Fibroblast of lung (primary cell): Measurements from ENCODE around the gene APMAP. TPM values are rescaled to one million over a fixed set of nuclear protein-coding genes. Genes with fewer than 3 reads are reported as not detected.

ENCODE experiments used
- DNase-seq, 2 donors: peaks; one replicate each; pipeline versions ENCODE4 v3.0.0 to v3.0.0-alpha.2; 2010; ENCODE audit warnings: low read depth in 2 of 2
- H2AFZ ChIP-seq: 2 replicates; pipeline ENCODE4 v1.5.1; 2012; ENCODE audit warnings: low read length, control low read depth, inconsistent platforms
- H3K27ac ChIP-seq: 2 replicates; pipeline ENCODE4 v1.5.1; 2011; ENCODE audit warnings: low read length, control low read depth; ENCODE audit not compliant: insufficient read depth
- H3K27me3 ChIP-seq: 2 replicates; pipeline ENCODE4 v1.5.1; 2011; ENCODE audit warnings: mild to moderate bottlenecking, low read length; ENCODE audit not compliant: control insufficient read depth, insufficient read depth
- H3K36me3 ChIP-seq: 2 replicates; pipeline ENCODE4 v1.5.1; 2011; ENCODE audit warnings: low read length; ENCODE audit not compliant: control insufficient read depth, insufficient read depth
- H3K4me1 ChIP-seq: 2 replicates; pipeline ENCODE4 v1.5.1; 2011; ENCODE audit warnings: low read length; ENCODE audit not compliant: control insufficient read depth, insufficient read depth; ENCODE audit errors: extremely low read depth
- H3K4me2 ChIP-seq: 2 replicates; pipeline ENCODE4 v1.5.1; 2011; ENCODE audit warnings: low read length, control low read depth; ENCODE audit not compliant: insufficient read depth; ENCODE audit errors: extremely low read depth
- H3K4me3 ChIP-seq, 4 experiments: fragments of 200-600 bp in 1 of 4; sonication (generic) in 1 of 4; replicated peaks in 1 of 4; 2 replicates each; pipeline ENCODE4 v1.5.1; 2011 to 2016; ENCODE audit warnings: low read length in 4 of 4, low read depth in 3 of 4, mild to moderate bottlenecking in 3 of 4, control low read depth in 2 of 4, inconsistent platforms in 1 of 4, mixed read lengths in 1 of 4; ENCODE audit not compliant: insufficient read depth in 1 of 4; ENCODE audit errors: control extremely low read depth in 1 of 4
- H3K79me2 ChIP-seq: 2 replicates; pipeline ENCODE4 v1.5.1; 2012; ENCODE audit warnings: mild to moderate bottlenecking, low read length, inconsistent platforms; ENCODE audit not compliant: control insufficient read depth, insufficient read depth
- H3K9ac ChIP-seq: 2 replicates; pipeline ENCODE4 v1.5.1; 2011; ENCODE audit warnings: mild to moderate bottlenecking, low read length, control low read depth; ENCODE audit not compliant: insufficient read depth
- H3K9me3 ChIP-seq: 2 replicates; pipeline ENCODE4 v1.5.1; 2012; ENCODE audit warnings: low read depth, low read length; ENCODE audit not compliant: control insufficient read depth, insufficient read depth
- H4K20me1 ChIP-seq: 2 replicates; pipeline ENCODE4 v1.5.1; 2011; ENCODE audit warnings: low read length; ENCODE audit not compliant: control insufficient read depth, insufficient read depth; ENCODE audit errors: extremely low read depth
- EZH2 ChIP-seq: IDR thresholded peaks from 2 replicates; pipeline ENCODE4 v1.5.1; 2012; ENCODE audit warnings: low read length, control low read depth, mild to moderate bottlenecking; ENCODE audit errors: missing control alignments
- polyA plus RNA-seq, 2 donors: library from polyadenylated mRNA; depleted of rRNA in 1 of 2; stranded (reverse) in 1 of 2; unstranded in 1 of 2; fragments of >200 nt; gene quantifications; 2 replicates each; pipeline ENCODE4 v1.2.1, GENCODE V29; 2011 to 2012; ENCODE audit warnings: missing spikeins in 1 of 2
- total RNA-seq: library from RNA; depleted of rRNA; stranded (reverse); fragments of >200 nt; gene quantifications from 2 replicates; pipeline ENCODE4 v1.2.1, GENCODE V29; 2014
- TF ChIP-seq, protein P1 (sequence below), 2 donors: IDR thresholded peaks in 1 of 2; conservative IDR thresholded peaks in 1 of 2; 1 replicate in 1 of 2; 2 replicates in 1 of 2; pipeline ENCODE4 v1.5.1; 2011 to 2012; ENCODE audit warnings: low read length in 2 of 2, control low read depth in 1 of 2, inconsistent platforms in 1 of 2, low read depth in 1 of 2, mild to moderate bottlenecking in 1 of 2

Gene APMAP
- total and polyA plus RNA-seq, 2 donors (not counting 1 experiment from before 2014, with no cell fraction given): 72.5 to 104 TPM

GRCh38 chr20:24968278-24968800, 24.2 kb downstream of the APMAP start:
- DNase-seq: no peak
- H4K20me1 ChIP-seq: no peaks in the 10 kb centered on the region
- peaks cover 19% of the 10 kb centered on the region for H3K36me3 ChIP-seq
- H3K27me3 ChIP-seq: no peaks in the 10 kb centered on the region
- TF ChIP-seq, protein P1, sequence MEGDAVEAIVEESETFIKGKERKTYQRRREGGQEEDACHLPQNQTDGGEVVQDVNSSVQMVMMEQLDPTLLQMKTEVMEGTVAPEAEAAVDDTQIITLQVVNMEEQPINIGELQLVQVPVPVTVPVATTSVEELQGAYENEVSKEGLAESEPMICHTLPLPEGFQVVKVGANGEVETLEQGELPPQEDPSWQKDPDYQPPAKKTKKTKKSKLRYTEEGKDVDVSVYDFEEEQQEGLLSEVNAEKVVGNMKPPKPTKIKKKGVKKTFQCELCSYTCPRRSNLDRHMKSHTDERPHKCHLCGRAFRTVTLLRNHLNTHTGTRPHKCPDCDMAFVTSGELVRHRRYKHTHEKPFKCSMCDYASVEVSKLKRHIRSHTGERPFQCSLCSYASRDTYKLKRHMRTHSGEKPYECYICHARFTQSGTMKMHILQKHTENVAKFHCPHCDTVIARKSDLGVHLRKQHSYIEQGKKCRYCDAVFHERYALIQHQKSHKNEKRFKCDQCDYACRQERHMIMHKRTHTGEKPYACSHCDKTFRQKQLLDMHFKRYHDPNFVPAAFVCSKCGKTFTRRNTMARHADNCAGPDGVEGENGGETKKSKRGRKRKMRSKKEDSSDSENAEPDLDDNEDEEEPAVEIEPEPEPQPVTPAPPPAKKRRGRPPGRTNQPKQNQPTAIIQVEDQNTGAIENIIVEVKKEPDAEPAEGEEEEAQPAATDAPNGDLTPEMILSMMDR (conservative IDR thresholded peaks at IDR 0.05 in 1 of 2, IDR thresholded peaks at IDR 0.05 in 1 of 2; ENCODE audit: low read depth in 1 of 2, low read length in 2 of 2): no peak
- no peak for TF ChIP-seq EZH2
- no peaks in the 10 kb centered on the region for H3K4me1 ChIP-seq
- H3K79me2 ChIP-seq: no peaks in the 10 kb centered on the region
- no peaks in the 10 kb centered on the region for H3K9me3 ChIP-seq
- no peak overlapping the region for H3K4me3 ChIP-seq
- no peak overlapping the region for H3K27ac ChIP-seq
- no peak overlapping the region for H3K4me2 ChIP-seq
- H2AFZ ChIP-seq: no peak overlapping the region
- no peak overlapping the region for H3K9ac ChIP-seq

- Histone ChIP-seq H2AFZ (no peak overlapping the region), H3K27ac (no peak overlapping the region), H3K36me3 (peaks cover 16% of the 10 kb centered on the region), H3K9ac (no peak overlapping the region), H3K4me1 (no peaks in the 10 kb centered on the region), H3K27me3 (no peaks in the 10 kb centered on the region), H4K20me1 (no peaks in the 10 kb centered on the region), H3K79me2 (no peaks in the 10 kb centered on the region), H3K4me2 (no peak overlapping the region), H3K4me3 (no peak overlapping the region), H3K9me3 (no peaks in the 10 kb centered on the region)
- no peak for DNase-seq
- TF ChIP-seq EZH2: no peak
- TF ChIP-seq, protein P1 (conservative IDR thresholded peaks at IDR 0.05 in 1 of 2, IDR thresholded peaks at IDR 0.05 in 1 of 2; ENCODE audit: low read depth in 1 of 2, low read length in 2 of 2): no peak
These were observed 26.1 kb downstream of the APMAP start for GRCh38 chr20:24966317-24967012.

GRCh38 chr20:24965065-24965919, 27.3 kb downstream of the APMAP start:
- H3K4me3 ChIP-seq: no peak overlapping the region
- no peak overlapping the region for H3K27ac ChIP-seq
- DNase-seq: no peak
- no peak overlapping the region for H3K4me2 ChIP-seq
- no peaks in the 10 kb centered on the region for H3K27me3 ChIP-seq
- no peaks in the 10 kb centered on the region for H4K20me1 ChIP-seq
- TF ChIP-seq EZH2: no peak
- TF ChIP-seq, protein P1 (conservative IDR thresholded peaks at IDR 0.05 in 1 of 2, IDR thresholded peaks at IDR 0.05 in 1 of 2; ENCODE audit: low read depth in 1 of 2, low read length in 2 of 2): no peak
- H3K4me1 ChIP-seq: no peaks in the 10 kb centered on the region
- peaks cover 14% of the 10 kb centered on the region for H3K36me3 ChIP-seq
- no peak overlapping the region for H3K9ac ChIP-seq
- H3K9me3 ChIP-seq: no peaks in the 10 kb centered on the region
- H3K79me2 ChIP-seq: no peaks in the 10 kb centered on the region
- no peak overlapping the region for H2AFZ ChIP-seq
